ENCODE results near the gene LARP4.
"Not testable (repeated sequence)": the region's sequence is repeated elsewhere in the genome, so short reads cannot be mapped to it uniquely, and the experiment has no call there.

- TF ChIP-seq EZH2 (IDR thresholded peaks at IDR 0.05; ENCODE audit: insufficient read depth, poor library complexity, severe bottlenecking); EZH2phosphoT487 (IDR thresholded peaks at IDR 0.05; ENCODE audit: insufficient read depth, low read depth): not testable (repeated sequence)
Observed at GRCh38 chr12:50388793-50389192, 11.9 kb upstream of the LARP4 start.

Data from GM23248 (cell line).